Brain pericyte (primary cell): ENCODE data around the gene SMIM45.

Experiments
- DNase-seq: peaks from one replicate; pipeline ENCODE4 v3.0.0-alpha.2; 2012; ENCODE audit warnings: low read depth, low spot score

Gene SMIM45

GRCh38 chr22:42000466-42000865 lies 48.5 kb downstream of the SMIM45 start:
- no peak for DNase-seq

GRCh38 chr22:42001121-42001520 lies 49.2 kb downstream of the SMIM45 start:
- DNase-seq, result no peak

- DNase-seq, result no peak
Observed at GRCh38 chr22:42001706-42002105, 49.8 kb downstream of the SMIM45 start.

DNA sequence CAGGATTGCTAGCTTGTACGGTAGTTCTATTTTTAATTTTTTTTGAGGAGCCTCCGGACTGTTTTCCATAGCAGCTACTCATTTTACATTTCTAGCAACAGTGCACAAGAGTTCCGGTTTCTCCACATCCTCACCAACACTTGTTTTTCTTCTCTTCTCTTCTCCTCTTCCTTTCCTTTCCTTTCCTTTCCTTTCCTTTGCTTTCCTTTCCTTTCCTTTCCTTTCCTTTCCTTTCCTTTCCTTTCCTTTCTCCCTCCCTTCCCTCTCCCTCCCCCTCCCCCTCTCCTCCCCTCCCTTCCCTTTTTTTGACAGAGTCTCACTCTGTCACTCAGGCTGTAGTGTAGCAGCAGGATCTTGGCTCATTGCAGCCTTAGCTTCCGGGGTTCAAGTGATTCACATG lies 56.0 kb downstream of the SMIM45 start:
- DNase-seq, result no peak
